H9 (cell line): ENCODE data around the gene CNNM2. TPM values are rescaled to one million over a fixed set of nuclear protein-coding genes. Genes with fewer than 3 reads are reported as not detected.

Experiments used
- DNase-seq: peaks from one replicate; pipeline ENCODE4 v3.0.0-alpha.2; 2017
- H2AFZ ChIP-seq: one replicate; pipeline ENCODE4 v1.6.1; 2013; ENCODE audit warnings: mild to moderate bottlenecking, low read length, control low read depth, moderate library complexity
- H2AK5ac ChIP-seq: 2 replicates; pipeline ENCODE4 v1.6.1; 2013; ENCODE audit warnings: low read length, control low read depth, mixed read lengths; ENCODE audit not compliant: insufficient read length
- H2BK120ac ChIP-seq: one replicate; pipeline ENCODE4 v1.6.1; 2013; ENCODE audit warnings: low read depth, mild to moderate bottlenecking, low read length, control low read depth, inconsistent platforms; ENCODE audit not compliant: poor library complexity, severe bottlenecking
- H2BK12ac ChIP-seq: 2 replicates; pipeline ENCODE4 v1.6.1; 2013; ENCODE audit warnings: low read length, control low read depth, mixed read lengths, low read depth; ENCODE audit not compliant: insufficient read length
- H2BK15ac ChIP-seq: 2 replicates; pipeline ENCODE4 v1.6.1; 2013; ENCODE audit warnings: low read depth, low read length, control low read depth
- H2BK20ac ChIP-seq: one replicate; pipeline ENCODE4 v1.6.1; 2013; ENCODE audit warnings: low read depth, mild to moderate bottlenecking, low read length, control low read depth, inconsistent platforms; ENCODE audit not compliant: poor library complexity, severe bottlenecking
- H2BK5ac ChIP-seq: 2 replicates; pipeline ENCODE4 v1.6.1; 2013; ENCODE audit warnings: low read length, control low read depth, mixed read lengths; ENCODE audit not compliant: insufficient read length
- H3K14ac ChIP-seq: 2 replicates; pipeline ENCODE4 v1.6.1; 2013; ENCODE audit warnings: low read length, control low read depth; ENCODE audit not compliant: insufficient read depth
- H3K18ac ChIP-seq: 2 replicates; pipeline ENCODE4 v1.6.1; 2013; ENCODE audit warnings: low read depth, mild to moderate bottlenecking, mixed read lengths, low read length, control low read depth; ENCODE audit not compliant: insufficient read length
- H3K23ac ChIP-seq: 2 replicates; pipeline ENCODE4 v1.6.1; 2013; ENCODE audit warnings: low read length, control low read depth, mixed read lengths, low read depth; ENCODE audit not compliant: insufficient read length
- H3K23me2 ChIP-seq: 2 replicates; pipeline ENCODE4 v1.6.1; 2013; ENCODE audit warnings: low read depth, mild to moderate bottlenecking, mixed read lengths, low read length, control low read depth; ENCODE audit not compliant: insufficient read length, poor library complexity, severe bottlenecking
- H3K27ac ChIP-seq: 2 replicates; pipeline ENCODE4 v1.5.1; 2013; ENCODE audit warnings: low read length, control low read depth, mixed read lengths, low read depth; ENCODE audit not compliant: insufficient read length
- H3K27me3 ChIP-seq: 2 replicates; pipeline ENCODE4 v1.6.1; 2013; ENCODE audit warnings: low read length, control low read depth, inconsistent platforms; ENCODE audit not compliant: insufficient read depth
- H3K4ac ChIP-seq: 2 replicates; pipeline ENCODE4 v1.6.1; 2013; ENCODE audit warnings: low read depth, mild to moderate bottlenecking, control low read depth, inconsistent platforms, low read length, moderate library complexity
- H3K4me1 ChIP-seq: 2 replicates; pipeline ENCODE4 v1.6.1; 2013; ENCODE audit warnings: low read length, control low read depth, inconsistent platforms; ENCODE audit not compliant: insufficient read depth
- H3K4me2 ChIP-seq: 2 replicates; pipeline ENCODE4 v1.6.1; 2013; ENCODE audit warnings: low read length, control low read depth, mixed read lengths; ENCODE audit not compliant: insufficient read length, insufficient read depth
- H3K56ac ChIP-seq: 2 replicates; pipeline ENCODE4 v1.6.1; 2013; ENCODE audit warnings: low read depth, mild to moderate bottlenecking, mixed read lengths, low read length, control low read depth; ENCODE audit not compliant: insufficient read length
- H3K79me1 ChIP-seq: 2 replicates; pipeline ENCODE4 v1.6.1; 2013; ENCODE audit warnings: low read depth, mild to moderate bottlenecking, moderate library complexity, low read length, control low read depth, inconsistent platforms; ENCODE audit not compliant: insufficient read depth, poor library complexity, severe bottlenecking
- H3K79me2 ChIP-seq: 2 replicates; pipeline ENCODE4 v1.6.1; 2013; ENCODE audit warnings: low read length, control low read depth, inconsistent platforms; ENCODE audit not compliant: insufficient read depth
- H3K9ac ChIP-seq: 2 replicates; pipeline ENCODE4 v1.6.1; 2013; ENCODE audit warnings: low read length, control low read depth, mixed read lengths; ENCODE audit not compliant: insufficient read length; ENCODE audit errors: extremely low read depth
- H3K9me3 ChIP-seq: one replicate; pipeline ENCODE4 v1.6.1; 2013; ENCODE audit warnings: low read depth, low read length, inconsistent platforms; ENCODE audit not compliant: control insufficient read depth
- H3T11ph ChIP-seq: one replicate; pipeline ENCODE4 v1.6.1; 2013; ENCODE audit warnings: mild to moderate bottlenecking, low read length, control low read depth, inconsistent platforms
- H4K20me1 ChIP-seq: one replicate; pipeline ENCODE4 v1.6.1; 2013; ENCODE audit not compliant: control insufficient read depth, insufficient read length, insufficient read depth
- H4K5ac ChIP-seq: 2 replicates; pipeline ENCODE4 v1.6.1; 2013; ENCODE audit warnings: low read depth, mild to moderate bottlenecking, mixed read lengths, low read length, control low read depth; ENCODE audit not compliant: insufficient read length
- H4K8ac ChIP-seq: replicated peaks from 2 replicates; pipeline ENCODE4 v1.6.1; 2013; ENCODE audit warnings: low read length, control low read depth, mixed read lengths, low read depth; ENCODE audit not compliant: insufficient read length
- H4K91ac ChIP-seq: 2 replicates; pipeline ENCODE4 v1.6.1; 2013; ENCODE audit warnings: low read depth, mild to moderate bottlenecking, moderate library complexity, mixed read lengths, low read length, control low read depth; ENCODE audit not compliant: insufficient read length
- H3K27ac Mint-ChIP-seq, 3 experiments: 2 replicates in 2 of 3; 3 replicates in 1 of 3; pipeline ENCODE4 v1.8.0; 2020 to 2021; ENCODE audit warnings: mixed read lengths in 3 of 3, mild to moderate bottlenecking in 1 of 3, moderate library complexity in 1 of 3
- H3K27me3 Mint-ChIP-seq: 2 replicates; pipeline ENCODE4 v1.8.0; 2021; ENCODE audit warnings: low read depth, mild to moderate bottlenecking, moderate library complexity, mixed read lengths
- H3K36me3 Mint-ChIP-seq, 3 experiments: 2 replicates in 2 of 3; 3 replicates in 1 of 3; pipeline ENCODE4 v1.8.0; 2020 to 2021; ENCODE audit warnings: low read depth in 3 of 3, mixed read lengths in 3 of 3; ENCODE audit not compliant: insufficient read depth in 1 of 3
- H3K4me1 Mint-ChIP-seq, 2 experiments: 2 replicates each; pipeline ENCODE4 v1.8.0; 2020; ENCODE audit warnings: mixed read lengths in 2 of 2
- H3K4me3 Mint-ChIP-seq, 2 experiments: 2 replicates in 1 of 2; 3 replicates in 1 of 2; pipeline ENCODE4 v1.8.0; 2020 to 2021; ENCODE audit warnings: mild to moderate bottlenecking in 2 of 2, mixed read lengths in 2 of 2, moderate library complexity in 1 of 2
- H3K9me3 Mint-ChIP-seq, 2 experiments: 2 replicates in 1 of 2; 3 replicates in 1 of 2; pipeline ENCODE4 v1.8.0; 2020; ENCODE audit warnings: mild to moderate bottlenecking in 2 of 2, mixed read lengths in 2 of 2, moderate library complexity in 1 of 2
- WGBS: extraction: QIAGEN DNeasy Blood & Tissue Kit; methylation state at CpG from one replicate; pipeline ENCODE4 v1.1.7; 2013; ENCODE audit warnings: missing lambda C conversion rate, low lambda C conversion rate, mixed read lengths; ENCODE audit not compliant: insufficient read length; ENCODE audit errors: extremely low coverage; 5-methylcytosine and 5-hydroxymethylcytosine counted together
- total RNA-seq: library from RNA; stranded (reverse); gene quantifications from 2 replicates; pipeline ENCODE4 v1.2.1, GENCODE V29; 2021
- TF ChIP-seq, protein P1 (sequence below): fragments of 200-600 bp; sonication (generic); conservative IDR thresholded peaks from 3 replicates; pipeline ENCODE4 v1.8.0; 2021; ENCODE audit warnings: antibody characterized with exemption, mild to moderate bottlenecking

The CNNM2 gene
- total RNA-seq, 1 experiment from 2014 or later = 17.5 TPM

DNA sequence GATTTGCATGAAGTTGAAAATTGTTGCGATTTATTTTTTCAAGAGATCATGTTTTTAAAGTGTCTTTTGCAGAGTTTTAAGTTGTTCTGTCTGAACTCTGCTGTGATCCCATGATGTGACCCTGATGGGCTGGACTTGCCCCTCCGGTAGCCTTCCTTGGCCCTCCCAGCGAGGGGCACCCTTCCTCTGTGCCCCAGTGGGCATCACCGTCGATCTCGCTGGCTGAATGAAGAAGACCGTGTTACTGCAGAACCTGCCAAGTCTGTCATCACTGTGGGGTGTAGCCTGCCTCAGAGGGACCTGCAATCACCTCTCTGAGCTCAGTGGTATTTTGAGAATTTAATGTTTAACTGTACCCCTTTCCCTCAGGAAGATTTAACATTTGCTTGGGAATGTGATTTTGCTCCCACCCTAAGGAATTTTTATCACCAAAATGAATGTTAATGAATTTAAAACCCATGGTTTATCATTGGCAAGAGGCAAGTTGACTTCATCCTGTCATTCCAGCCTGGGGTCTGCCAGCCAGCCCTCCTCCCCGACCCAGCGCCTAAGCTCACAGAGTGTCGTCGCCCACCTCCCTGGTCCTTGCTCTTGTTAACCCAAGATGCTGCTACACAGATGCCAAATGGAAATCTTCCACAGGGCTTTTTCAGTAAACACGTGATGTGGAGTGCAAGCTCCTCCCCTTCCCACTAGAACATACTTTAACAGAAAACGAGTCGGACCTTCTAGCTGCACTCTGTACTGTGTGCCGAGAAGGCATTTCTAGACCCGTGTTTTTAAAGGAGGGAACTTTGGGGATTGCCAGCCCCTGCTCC, 159.6 kb downstream of the CNNM2 start:
- Histone ChIP-seq H3K4me2 (no peak overlapping the region), H2AFZ (no peak overlapping the region), H3K23me2 (no peaks in the 10 kb centered on the region), H4K8ac (no peak overlapping the region), H3T11ph (no peak overlapping the region), H3K4ac (no peak overlapping the region), H3K9ac (no peak overlapping the region), H2BK20ac (no peak overlapping the region), H3K79me1 (no peaks in the 10 kb centered on the region), H3K79me2 (no peaks in the 10 kb centered on the region), H3K9me3 (no peaks in the 10 kb centered on the region), H3K23ac (no peak overlapping the region), H3K18ac (no peak overlapping the region), H2AK5ac (no peak overlapping the region), H4K91ac (no peak overlapping the region), H2BK12ac (no peak overlapping the region), H4K5ac (no peak overlapping the region), H2BK120ac (no peak overlapping the region), H3K27ac (no peak overlapping the region), H3K4me1 (no peaks in the 10 kb centered on the region), H2BK15ac (no peak overlapping the region), H3K14ac (no peak overlapping the region), H3K27me3 (no peaks in the 10 kb centered on the region), H2BK5ac (no peak overlapping the region), H4K20me1 (no peaks in the 10 kb centered on the region), H3K56ac (no peak overlapping the region)
- Mint-ChIP-seq H3K4me1 (0 out of 4 replicates have a peak, but pooled peaks cover 0 to 2% of the 10 kb centered on the region in 2 experiments), H3K27ac (peak overlapping the region in 1 of 3 experiments; percentile 78; a peak in 1 of 7 replicates), H3K4me3 (no peak overlapping the region; a peak in 1 of 5 replicates), H3K27me3 (no peaks in the 10 kb centered on the region), H3K9me3 (no peaks in the 10 kb centered on the region), H3K36me3 (peaks cover 12 to 22% (median 18%) of the 10 kb centered on the region in 3 experiments; a peak in 6 of 7 replicates)
- TF ChIP-seq, protein P1, sequence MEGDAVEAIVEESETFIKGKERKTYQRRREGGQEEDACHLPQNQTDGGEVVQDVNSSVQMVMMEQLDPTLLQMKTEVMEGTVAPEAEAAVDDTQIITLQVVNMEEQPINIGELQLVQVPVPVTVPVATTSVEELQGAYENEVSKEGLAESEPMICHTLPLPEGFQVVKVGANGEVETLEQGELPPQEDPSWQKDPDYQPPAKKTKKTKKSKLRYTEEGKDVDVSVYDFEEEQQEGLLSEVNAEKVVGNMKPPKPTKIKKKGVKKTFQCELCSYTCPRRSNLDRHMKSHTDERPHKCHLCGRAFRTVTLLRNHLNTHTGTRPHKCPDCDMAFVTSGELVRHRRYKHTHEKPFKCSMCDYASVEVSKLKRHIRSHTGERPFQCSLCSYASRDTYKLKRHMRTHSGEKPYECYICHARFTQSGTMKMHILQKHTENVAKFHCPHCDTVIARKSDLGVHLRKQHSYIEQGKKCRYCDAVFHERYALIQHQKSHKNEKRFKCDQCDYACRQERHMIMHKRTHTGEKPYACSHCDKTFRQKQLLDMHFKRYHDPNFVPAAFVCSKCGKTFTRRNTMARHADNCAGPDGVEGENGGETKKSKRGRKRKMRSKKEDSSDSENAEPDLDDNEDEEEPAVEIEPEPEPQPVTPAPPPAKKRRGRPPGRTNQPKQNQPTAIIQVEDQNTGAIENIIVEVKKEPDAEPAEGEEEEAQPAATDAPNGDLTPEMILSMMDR = no peak
- DNase-seq = no peak
- WGBS = no CpG with 5 or more reads among the region's 16 CpGs
